Measurements from ENCODE around the gene FKBP7.

FKBP7 gene

GRCh38 chr2:178415979-178416378, 62.4 kb downstream of the FKBP7 start:
- H3K4me3 Mint-ChIP-seq, result no peak overlapping the region
- H3K27me3 Mint-ChIP-seq (ENCODE audit: low read depth), result no peaks in the 10 kb centered on the region
- no peak overlapping the region for H3K27ac Mint-ChIP-seq
- H3K9me3 Mint-ChIP-seq, result no peaks in the 10 kb centered on the region
- H3K36me3 Mint-ChIP-seq (ENCODE audit: low read depth), result peaks cover 12% of the 10 kb centered on the region
- peaks cover 40% of the 10 kb centered on the region for H3K4me1 Mint-ChIP-seq (ENCODE audit: low read depth)

- peak overlapping the region; percentile 99 for H3K27ac Mint-ChIP-seq
- H3K9me3 Mint-ChIP-seq, result no peaks in the 10 kb centered on the region
- no peaks in the 10 kb centered on the region for H3K27me3 Mint-ChIP-seq (ENCODE audit: low read depth)
- peak overlapping the region; percentile 92 for H3K4me3 Mint-ChIP-seq
- peaks cover 40% of the 10 kb centered on the region for H3K4me1 Mint-ChIP-seq (ENCODE audit: low read depth)
- H3K36me3 Mint-ChIP-seq (ENCODE audit: low read depth), result peaks cover 6% of the 10 kb centered on the region
These were observed 63.8 kb downstream of the FKBP7 start for GRCh38 chr2:178414266-178415247.
